Peyer's patch (tissue), 4 donors: Measurements from ENCODE around the gene NEURL3.

ENCODE experiments used
- CTCF ChIP-seq, 6 experiments: fragments of 450-650 bp in 4 of 6; fragments of 200-600 bp in 2 of 6; sonication (generic) in 1 of 6; IDR thresholded peaks; one replicate each; pipeline ENCODE4 v1.5.1; 2017 to 2019; ENCODE audit warnings: antibody characterized with exemption in 6 of 6, mild to moderate bottlenecking in 3 of 6, moderate library complexity in 1 of 6
- POLR2A ChIP-seq, 2 donors: fragments of 450-650 bp; IDR thresholded peaks; one replicate each; pipeline ENCODE4 v1.5.1; 2017; ENCODE audit warnings: antibody characterized with exemption in 2 of 2, mild to moderate bottlenecking in 2 of 2, moderate library complexity in 2 of 2

GRCh38 chr2:96502891-96503636 is 2.1 kb downstream of the NEURL3 start:
- TF ChIP-seq CTCF (IDR thresholded peaks at IDR 0.05) = no peak
- TF ChIP-seq POLR2A (IDR thresholded peaks at IDR 0.05) = no peak
